Neural cell (in vitro differentiated cells): ENCODE measurements around the gene ARRDC2.

Experiments
- CTCF ChIP-seq: fragments of 450-650 bp; IDR thresholded peaks from 2 replicates; pipeline ENCODE4 v1.5.1; 2014; ENCODE audit warnings: antibody characterized with exemption, mild to moderate bottlenecking, moderate library complexity; ENCODE audit not compliant: poor library complexity, severe bottlenecking
- EP300 ChIP-seq: fragments of 450-650 bp; conservative IDR thresholded peaks from 2 replicates; pipeline ENCODE4 v1.6.1; 2014; ENCODE audit warnings: antibody characterized with exemption, mild to moderate bottlenecking, moderate library complexity; ENCODE audit not compliant: poor library complexity, severe bottlenecking
- EZH2 ChIP-seq: fragments of 200-600, 300-800 bp; shearing (Covaris generic), sonication (generic); IDR thresholded peaks from 2 replicates; pipeline ENCODE4 v1.6.1; 2014; ENCODE audit warnings: antibody characterized with exemption, low read length, borderline replicate concordance, mild to moderate bottlenecking; ENCODE audit not compliant: insufficient read depth, poor library complexity, severe bottlenecking
- MXI1 ChIP-seq: fragments of 450-650 bp; conservative IDR thresholded peaks from 2 replicates; pipeline ENCODE4 v1.6.1; 2014; ENCODE audit warnings: antibody characterized with exemption, mild to moderate bottlenecking; ENCODE audit not compliant: poor library complexity, severe bottlenecking
- RAD21 ChIP-seq: fragments of 450-650 bp; conservative IDR thresholded peaks from 2 replicates; pipeline ENCODE4 v1.6.1; 2014; ENCODE audit warnings: antibody characterized with exemption, mild to moderate bottlenecking, moderate library complexity

GRCh38 chr19:17977021-17977420 is 30.9 kb upstream of the ARRDC2 start:
- TF ChIP-seq CTCF, result no peak
- no peak for TF ChIP-seq EP300
- TF ChIP-seq EZH2, result no peak
- TF ChIP-seq RAD21, result no peak
- TF ChIP-seq MXI1, result no peak
